Fibroblast of villous mesenchyme (primary cell): Measurements from ENCODE around the gene PLCL2. TPM values are rescaled to one million over a fixed set of nuclear protein-coding genes. Genes with fewer than 3 reads are reported as not detected.
"Not testable (repeated sequence)": the region's sequence is repeated elsewhere in the genome, so short reads cannot be mapped to it uniquely, and the experiment has no call there.

Experiments used
- DNase-seq: peaks from one replicate; pipeline ENCODE4 v3.0.0-alpha.2; 2010; ENCODE audit warnings: low read depth
- H3K4me3 ChIP-seq: 2 replicates; pipeline ENCODE4 v1.5.1; 2011; ENCODE audit warnings: low read depth, mild to moderate bottlenecking, low read length
- CTCF ChIP-seq: IDR thresholded peaks from 2 replicates; pipeline ENCODE4 v1.5.1; 2012; ENCODE audit warnings: low read depth, mild to moderate bottlenecking, low read length; ENCODE audit not compliant: insufficient read depth
- total RNA-seq: library from RNA; depleted of rRNA; stranded (reverse); fragments of >200 nt; gene quantifications from 2 replicates; pipeline ENCODE4 v1.2.3, GENCODE V29; 2012

PLCL2 gene
- total RNA-seq, 1 donor, result 5.6 TPM

- no peak for DNase-seq
- H3K4me3 ChIP-seq, result no peak overlapping the region
- no peak for TF ChIP-seq CTCF
These were observed 207.8 kb downstream of the PLCL2 start for GRCh38 chr3:17092583-17092933.

- no peak for TF ChIP-seq CTCF
- no peak overlapping the region for H3K4me3 ChIP-seq
- no peak for DNase-seq
These were observed 209.8 kb downstream of the PLCL2 start for GRCh38 chr3:17094551-17094950.

- DNase-seq, result no peak
- no peak overlapping the region for H3K4me3 ChIP-seq
- TF ChIP-seq CTCF, result no peak
These were observed 218.8 kb downstream of the PLCL2 start for GRCh38 chr3:17103579-17103978.

- DNase-seq, H3K4me3 ChIP-seq: not testable (repeated sequence)
These were observed 222.0 kb downstream of the PLCL2 start for GRCh38 chr3:17106801-17107200.

- DNase-seq, result no peak
- no peak overlapping the region for H3K4me3 ChIP-seq
- TF ChIP-seq CTCF, result no peak
These were observed 226.1 kb downstream of the PLCL2 start for GRCh38 chr3:17110660-17111396.

GRCh38 chr3:17111586-17111985 is 226.8 kb downstream of the PLCL2 start:
- TF ChIP-seq CTCF, result no peak
- peak; percentile 86 for DNase-seq
- no peak overlapping the region for H3K4me3 ChIP-seq

- TF ChIP-seq CTCF, result no peak
- no peak overlapping the region for H3K4me3 ChIP-seq
- no peak for DNase-seq
These were observed 230.4 kb downstream of the PLCL2 start for GRCh38 chr3:17115186-17115585.
